T-helper 2 cell treated with Interferon-gamma antibody and Interleukin-4, amounts not matched to agents 100 ng/mL and 5 ng/mL, for 36 hours (primary cell): ENCODE data around the gene SHISA6. TPM values are rescaled to one million over a fixed set of nuclear protein-coding genes. Genes with fewer than 3 reads are reported as not detected.

ENCODE experiments used
- intact Hi-C: fragments of 100-400 bp; cut with micrococcal nuclease; formaldehyde crosslinking; loops from one replicate; pipeline ENCODE4 v1.15.1; 2023
- total RNA-seq: library from RNA; stranded (reverse); gene quantifications from 2 replicates; pipeline ENCODE4 v1.2.3, GENCODE V29; 2022

The SHISA6 gene
- total RNA-seq, 1 donor from 2014 or later: not detected

- intact Hi-C loops: no loop called here
Observed at GRCh38 chr17:11342138-11342537, 101.1 kb downstream of the SHISA6 start.

- intact Hi-C loops: no loop called here
Observed at GRCh38 chr17:11349106-11349505, 108.1 kb downstream of the SHISA6 start.

GRCh38 chr17:11351479-11351878, 110.5 kb downstream of the SHISA6 start:
- intact Hi-C loops: no loop called here

- intact Hi-C loops: no loop called here
Observed at GRCh38 chr17:11353601-11354000, 112.6 kb downstream of the SHISA6 start.

GRCh38 chr17:11356371-11356770, 115.4 kb downstream of the SHISA6 start:
- intact Hi-C loops: no loop called here

GRCh38 chr17:11363565-11364117, 122.6 kb downstream of the SHISA6 start:
- intact Hi-C loops: no loop called here

GRCh38 chr17:11366272-11366850, 125.3 kb downstream of the SHISA6 start:
- intact Hi-C loops: no loop called here

- intact Hi-C loops: no loop called here
Observed at GRCh38 chr17:11369575-11369974, 128.6 kb downstream of the SHISA6 start.

GRCh38 chr17:11372692-11373091, 131.7 kb downstream of the SHISA6 start:
- intact Hi-C loops: no loop called here

- intact Hi-C loops: no loop called here
Observed at GRCh38 chr17:11378506-11378905, 137.5 kb downstream of the SHISA6 start.

- intact Hi-C loops: no loop called here
Observed at GRCh38 chr17:11380761-11381160, 139.7 kb downstream of the SHISA6 start.

GRCh38 chr17:11383157-11383556, 142.1 kb downstream of the SHISA6 start:
- intact Hi-C loops: no loop called here

- intact Hi-C loops: no loop called here
Observed at GRCh38 chr17:11384131-11384530, 143.1 kb downstream of the SHISA6 start.

- intact Hi-C loops: no loop called here
Observed at GRCh38 chr17:11387610-11388009, 146.6 kb downstream of the SHISA6 start.

GRCh38 chr17:11388054-11388453, 147.0 kb downstream of the SHISA6 start:
- intact Hi-C loops: no loop called here

- intact Hi-C loops: no loop called here
Observed at GRCh38 chr17:11389583-11389982, 148.6 kb downstream of the SHISA6 start.

GRCh38 chr17:11391134-11391533, 150.1 kb downstream of the SHISA6 start:
- intact Hi-C loops: no loop called here

GRCh38 chr17:11404431-11405276, 163.6 kb downstream of the SHISA6 start:
- intact Hi-C loops: no loop called here

GRCh38 chr17:11406716-11407115, 165.7 kb downstream of the SHISA6 start:
- intact Hi-C loops: no loop called here

- intact Hi-C loops: no loop called here
Observed at GRCh38 chr17:11412654-11413053, 171.6 kb downstream of the SHISA6 start.

- intact Hi-C loops: no loop called here
Observed at GRCh38 chr17:11418342-11418741, 177.3 kb downstream of the SHISA6 start.

- intact Hi-C loops: no loop called here
Observed at GRCh38 chr17:11430751-11431150, 189.7 kb downstream of the SHISA6 start.

- intact Hi-C loops: no loop called here
Observed at GRCh38 chr17:11438673-11439072, 197.7 kb downstream of the SHISA6 start.
